Activated T-cell treated with anti-CD3 and anti-CD28 coated beads, Interleukin-2, amount 50 U/mL, for 24 hours (primary cell): ENCODE data around the gene LMO1.

ENCODE experiments used
- DNase-seq: peaks from one replicate; pipeline ENCODE4 v3.0.0-alpha.2; 2020
- H3K27ac Mint-ChIP-seq: 2 replicates; pipeline ENCODE4 v1.8.0; 2020; ENCODE audit warnings: mild to moderate bottlenecking, mixed read lengths
- H3K27me3 Mint-ChIP-seq: 2 replicates; pipeline ENCODE4 v1.8.0; 2020; ENCODE audit warnings: mixed read lengths
- H3K36me3 Mint-ChIP-seq: 2 replicates; pipeline ENCODE4 v1.8.0; 2020; ENCODE audit warnings: low read depth, mixed read lengths
- H3K4me1 Mint-ChIP-seq: 2 replicates; pipeline ENCODE4 v1.8.0; 2020; ENCODE audit warnings: low read depth, mixed read lengths
- H3K4me3 Mint-ChIP-seq: 2 replicates; pipeline ENCODE4 v1.8.0; 2020; ENCODE audit warnings: mild to moderate bottlenecking, moderate library complexity, mixed read lengths
- H3K9me3 Mint-ChIP-seq: 2 replicates; pipeline ENCODE4 v1.8.0; 2020; ENCODE audit warnings: mixed read lengths

The LMO1 gene

GRCh38 chr11:8262552-8263108 is 1.0 kb downstream of the LMO1 start:
- Mint-ChIP-seq H3K27me3 (peaks cover 86% of the 10 kb centered on the region), H3K9me3 (no peaks in the 10 kb centered on the region), H3K27ac (no peak overlapping the region), H3K4me3 (peak overlapping the region; percentile 62), H3K4me1 (peaks cover 14% of the 10 kb centered on the region), H3K36me3 (no peaks in the 10 kb centered on the region)
- DNase-seq, result peak; percentile 51

GRCh38 chr11:8261921-8262551 is 1.6 kb downstream of the LMO1 start:
- Mint-ChIP-seq H3K27me3 (peaks cover 80% of the 10 kb centered on the region), H3K36me3 (no peaks in the 10 kb centered on the region), H3K4me1 (peaks cover 14% of the 10 kb centered on the region), H3K9me3 (no peaks in the 10 kb centered on the region), H3K4me3 (peak overlapping the region; percentile 62), H3K27ac (no peak overlapping the region)
- DNase-seq, result peak; percentile 29

- peak; percentile 23 for DNase-seq
- peaks cover 72% of the 10 kb centered on the region for H3K27me3 Mint-ChIP-seq
- peaks cover 14% of the 10 kb centered on the region for H3K4me1 Mint-ChIP-seq
- H3K27ac Mint-ChIP-seq, result no peak overlapping the region
- no peaks in the 10 kb centered on the region for H3K36me3 Mint-ChIP-seq
- no peaks in the 10 kb centered on the region for H3K9me3 Mint-ChIP-seq
- H3K4me3 Mint-ChIP-seq, result no peak overlapping the region
These were observed 2.4 kb downstream of the LMO1 start for GRCh38 chr11:8261291-8261690.

- Mint-ChIP-seq H3K9me3 (no peaks in the 10 kb centered on the region), H3K27me3 (peaks cover 64% of the 10 kb centered on the region), H3K36me3 (no peaks in the 10 kb centered on the region), H3K4me1 (peaks cover 14% of the 10 kb centered on the region), H3K27ac (no peak overlapping the region), H3K4me3 (no peak overlapping the region)
- no peak for DNase-seq
These were observed 3.3 kb downstream of the LMO1 start for GRCh38 chr11:8260202-8260966.

- H3K27ac Mint-ChIP-seq, result no peak overlapping the region
- peak; percentile 2 for DNase-seq
- no peaks in the 10 kb centered on the region for H3K36me3 Mint-ChIP-seq
- H3K9me3 Mint-ChIP-seq, result no peaks in the 10 kb centered on the region
- peaks cover 55% of the 10 kb centered on the region for H3K27me3 Mint-ChIP-seq
- H3K4me3 Mint-ChIP-seq, result no peak overlapping the region
- H3K4me1 Mint-ChIP-seq, result peaks cover 14% of the 10 kb centered on the region
These were observed 4.2 kb downstream of the LMO1 start for GRCh38 chr11:8259306-8259959.

GRCh38 chr11:8258784-8259183 is 4.9 kb downstream of the LMO1 start:
- H3K27me3 Mint-ChIP-seq, result peaks cover 48% of the 10 kb centered on the region
- H3K9me3 Mint-ChIP-seq, result no peaks in the 10 kb centered on the region
- peaks cover 9% of the 10 kb centered on the region for H3K4me1 Mint-ChIP-seq
- H3K36me3 Mint-ChIP-seq, result no peaks in the 10 kb centered on the region
- no peak overlapping the region for H3K27ac Mint-ChIP-seq
- no peak for DNase-seq
- H3K4me3 Mint-ChIP-seq, result no peak overlapping the region

GRCh38 chr11:8258289-8258688 is 5.4 kb downstream of the LMO1 start:
- Mint-ChIP-seq H3K36me3 (no peaks in the 10 kb centered on the region), H3K9me3 (no peaks in the 10 kb centered on the region), H3K4me1 (peaks cover 4% of the 10 kb centered on the region), H3K4me3 (no peak overlapping the region), H3K27ac (no peak overlapping the region), H3K27me3 (peaks cover 43% of the 10 kb centered on the region)
- peak; percentile 9 for DNase-seq

- Mint-ChIP-seq H3K36me3 (no peaks in the 10 kb centered on the region), H3K27ac (no peak overlapping the region), H3K4me1 (no peaks in the 10 kb centered on the region), H3K9me3 (no peaks in the 10 kb centered on the region), H3K4me3 (no peak overlapping the region), H3K27me3 (peaks cover 34% of the 10 kb centered on the region)
- no peak for DNase-seq
These were observed 6.5 kb downstream of the LMO1 start for GRCh38 chr11:8257003-8257664.

GRCh38 chr11:8256271-8257002 is 7.2 kb downstream of the LMO1 start:
- H3K4me3 Mint-ChIP-seq, result no peak overlapping the region
- H3K4me1 Mint-ChIP-seq, result no peaks in the 10 kb centered on the region
- H3K36me3 Mint-ChIP-seq, result no peaks in the 10 kb centered on the region
- H3K9me3 Mint-ChIP-seq, result no peaks in the 10 kb centered on the region
- H3K27ac Mint-ChIP-seq, result no peak overlapping the region
- DNase-seq, result peak; percentile 19
- peaks cover 27% of the 10 kb centered on the region for H3K27me3 Mint-ChIP-seq

- H3K36me3 Mint-ChIP-seq, result no peaks in the 10 kb centered on the region
- no peaks in the 10 kb centered on the region for H3K9me3 Mint-ChIP-seq
- no peaks in the 10 kb centered on the region for H3K4me1 Mint-ChIP-seq
- H3K4me3 Mint-ChIP-seq, result no peak overlapping the region
- DNase-seq, result no peak
- no peak overlapping the region for H3K27ac Mint-ChIP-seq
- no peaks in the 10 kb centered on the region for H3K27me3 Mint-ChIP-seq
These were observed 10.1 kb downstream of the LMO1 start for GRCh38 chr11:8253566-8253965.

- Mint-ChIP-seq H3K36me3 (no peaks in the 10 kb centered on the region), H3K4me1 (no peaks in the 10 kb centered on the region), H3K9me3 (no peaks in the 10 kb centered on the region), H3K27me3 (no peaks in the 10 kb centered on the region), H3K27ac (no peak overlapping the region), H3K4me3 (no peak overlapping the region)
- DNase-seq, result peak; percentile 11
These were observed 10.7 kb downstream of the LMO1 start for GRCh38 chr11:8252946-8253345.

GRCh38 chr11:8252388-8252787 is 11.3 kb downstream of the LMO1 start:
- no peaks in the 10 kb centered on the region for H3K4me1 Mint-ChIP-seq
- H3K4me3 Mint-ChIP-seq, result no peak overlapping the region
- DNase-seq, result peak; percentile 3
- no peak overlapping the region for H3K27ac Mint-ChIP-seq
- no peaks in the 10 kb centered on the region for H3K27me3 Mint-ChIP-seq
- no peaks in the 10 kb centered on the region for H3K36me3 Mint-ChIP-seq
- no peaks in the 10 kb centered on the region for H3K9me3 Mint-ChIP-seq

GRCh38 chr11:8251616-8252295 is 11.9 kb downstream of the LMO1 start:
- Mint-ChIP-seq H3K4me3 (no peak overlapping the region), H3K4me1 (no peaks in the 10 kb centered on the region), H3K27me3 (no peaks in the 10 kb centered on the region), H3K36me3 (no peaks in the 10 kb centered on the region), H3K27ac (no peak overlapping the region), H3K9me3 (no peaks in the 10 kb centered on the region)
- peak; percentile 13 for DNase-seq
